Fibroblast of villous mesenchyme (primary cell): ENCODE measurements around the gene DCLK1. TPM values are rescaled to one million over a fixed set of nuclear protein-coding genes. Genes with fewer than 3 reads are reported as not detected.

Experiments
- DNase-seq: peaks from one replicate; pipeline ENCODE4 v3.0.0-alpha.2; 2010; ENCODE audit warnings: low read depth
- H3K4me3 ChIP-seq: 2 replicates; pipeline ENCODE4 v1.5.1; 2011; ENCODE audit warnings: low read depth, mild to moderate bottlenecking, low read length
- total RNA-seq: library from RNA; depleted of rRNA; stranded (reverse); fragments of >200 nt; gene quantifications from 2 replicates; pipeline ENCODE4 v1.2.3, GENCODE V29; 2012
- TF ChIP-seq, protein P1 (sequence below): IDR thresholded peaks from 2 replicates; pipeline ENCODE4 v1.5.1; 2012; ENCODE audit warnings: low read depth, mild to moderate bottlenecking, low read length; ENCODE audit not compliant: insufficient read depth

DCLK1 gene
- total RNA-seq, 1 donor: 0.86 TPM

DNA sequence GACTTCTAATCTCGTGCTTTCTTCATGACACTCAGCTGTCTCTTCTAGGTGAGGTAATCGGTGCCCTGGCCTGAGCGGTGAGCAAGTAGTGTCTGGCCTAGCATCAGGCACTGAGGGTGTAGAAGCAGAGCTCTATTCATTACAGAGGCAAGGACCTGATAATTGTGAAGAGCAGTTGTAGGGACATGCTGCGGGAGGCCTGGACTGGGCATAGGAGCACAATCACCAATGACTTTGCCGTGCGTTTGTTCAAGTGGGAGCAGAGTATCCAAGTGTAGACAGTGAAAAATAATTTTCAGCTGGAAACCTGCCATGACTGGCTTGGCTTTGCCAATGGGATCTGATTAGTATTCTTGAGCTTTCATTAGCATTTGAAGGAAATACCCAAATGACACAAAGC lies 32.1 kb upstream of the DCLK1 start:
- H3K4me3 ChIP-seq: no peak overlapping the region
- TF ChIP-seq, protein P1, sequence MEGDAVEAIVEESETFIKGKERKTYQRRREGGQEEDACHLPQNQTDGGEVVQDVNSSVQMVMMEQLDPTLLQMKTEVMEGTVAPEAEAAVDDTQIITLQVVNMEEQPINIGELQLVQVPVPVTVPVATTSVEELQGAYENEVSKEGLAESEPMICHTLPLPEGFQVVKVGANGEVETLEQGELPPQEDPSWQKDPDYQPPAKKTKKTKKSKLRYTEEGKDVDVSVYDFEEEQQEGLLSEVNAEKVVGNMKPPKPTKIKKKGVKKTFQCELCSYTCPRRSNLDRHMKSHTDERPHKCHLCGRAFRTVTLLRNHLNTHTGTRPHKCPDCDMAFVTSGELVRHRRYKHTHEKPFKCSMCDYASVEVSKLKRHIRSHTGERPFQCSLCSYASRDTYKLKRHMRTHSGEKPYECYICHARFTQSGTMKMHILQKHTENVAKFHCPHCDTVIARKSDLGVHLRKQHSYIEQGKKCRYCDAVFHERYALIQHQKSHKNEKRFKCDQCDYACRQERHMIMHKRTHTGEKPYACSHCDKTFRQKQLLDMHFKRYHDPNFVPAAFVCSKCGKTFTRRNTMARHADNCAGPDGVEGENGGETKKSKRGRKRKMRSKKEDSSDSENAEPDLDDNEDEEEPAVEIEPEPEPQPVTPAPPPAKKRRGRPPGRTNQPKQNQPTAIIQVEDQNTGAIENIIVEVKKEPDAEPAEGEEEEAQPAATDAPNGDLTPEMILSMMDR: no peak
- no peak for DNase-seq

DNA sequence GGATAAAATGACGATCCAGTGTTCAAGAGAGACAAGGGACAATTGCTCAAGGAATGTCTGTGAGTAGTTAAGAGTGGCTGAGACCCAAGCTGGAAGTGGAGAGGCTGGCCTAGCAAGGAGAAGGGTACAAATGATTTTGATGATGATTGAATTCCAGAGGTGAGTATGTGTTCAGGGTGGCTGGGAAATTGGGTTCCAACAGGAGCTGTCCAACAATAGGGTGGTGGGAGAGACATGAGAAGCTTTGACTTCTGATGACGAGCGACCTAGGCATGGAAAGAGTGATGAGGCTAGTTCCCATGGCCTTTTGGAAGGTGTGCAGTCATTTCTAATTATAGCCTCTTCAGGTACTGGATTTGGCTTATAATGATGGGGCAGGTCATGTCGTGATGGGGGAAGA lies 29.1 kb upstream of the DCLK1 start:
- TF ChIP-seq, protein P1: no peak
- H3K4me3 ChIP-seq: no peak overlapping the region
- no peak for DNase-seq

DNA sequence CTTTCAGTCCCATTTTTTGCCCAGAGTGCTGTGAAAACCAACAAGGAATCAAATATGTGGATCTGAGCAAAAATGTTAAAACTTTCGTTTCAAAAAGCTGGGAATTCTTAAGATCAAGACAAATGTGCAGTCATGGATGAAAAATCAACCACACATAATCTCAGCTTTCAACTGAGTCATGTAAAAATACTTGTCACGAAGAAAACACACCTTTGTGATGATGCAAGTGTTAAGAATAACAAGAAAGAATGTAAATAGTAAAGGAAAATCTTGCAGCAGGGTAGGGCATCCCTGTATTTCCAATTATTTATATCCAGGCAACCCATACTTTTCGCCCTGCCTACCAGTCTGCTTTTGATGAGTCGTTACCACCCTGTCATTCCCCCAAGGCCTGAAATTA lies 27.4 kb upstream of the DCLK1 start:
- no peak for DNase-seq
- TF ChIP-seq, protein P1: no peak
- H3K4me3 ChIP-seq: no peak overlapping the region

DNA sequence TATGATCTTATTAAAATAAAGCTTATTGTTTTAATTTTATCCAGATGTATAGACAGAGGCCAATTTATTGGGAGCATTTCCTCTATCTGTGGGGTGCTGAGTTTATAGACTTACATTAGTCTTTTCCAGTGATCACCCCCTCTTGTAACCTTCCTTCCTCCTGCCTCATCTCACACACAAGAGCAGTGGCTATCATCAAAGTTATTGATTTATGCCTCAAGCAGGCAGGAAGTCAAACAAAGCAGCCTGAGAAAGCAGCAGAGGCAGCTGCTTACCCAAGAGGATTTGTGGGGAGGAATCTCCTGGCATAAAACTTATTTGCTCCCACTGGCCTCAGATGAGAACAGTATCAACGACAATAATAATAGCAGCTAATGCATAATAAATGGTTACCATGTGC lies 26.3 kb upstream of the DCLK1 start:
- TF ChIP-seq, protein P1: no peak
- no peak for DNase-seq
- H3K4me3 ChIP-seq: no peak overlapping the region

DNA sequence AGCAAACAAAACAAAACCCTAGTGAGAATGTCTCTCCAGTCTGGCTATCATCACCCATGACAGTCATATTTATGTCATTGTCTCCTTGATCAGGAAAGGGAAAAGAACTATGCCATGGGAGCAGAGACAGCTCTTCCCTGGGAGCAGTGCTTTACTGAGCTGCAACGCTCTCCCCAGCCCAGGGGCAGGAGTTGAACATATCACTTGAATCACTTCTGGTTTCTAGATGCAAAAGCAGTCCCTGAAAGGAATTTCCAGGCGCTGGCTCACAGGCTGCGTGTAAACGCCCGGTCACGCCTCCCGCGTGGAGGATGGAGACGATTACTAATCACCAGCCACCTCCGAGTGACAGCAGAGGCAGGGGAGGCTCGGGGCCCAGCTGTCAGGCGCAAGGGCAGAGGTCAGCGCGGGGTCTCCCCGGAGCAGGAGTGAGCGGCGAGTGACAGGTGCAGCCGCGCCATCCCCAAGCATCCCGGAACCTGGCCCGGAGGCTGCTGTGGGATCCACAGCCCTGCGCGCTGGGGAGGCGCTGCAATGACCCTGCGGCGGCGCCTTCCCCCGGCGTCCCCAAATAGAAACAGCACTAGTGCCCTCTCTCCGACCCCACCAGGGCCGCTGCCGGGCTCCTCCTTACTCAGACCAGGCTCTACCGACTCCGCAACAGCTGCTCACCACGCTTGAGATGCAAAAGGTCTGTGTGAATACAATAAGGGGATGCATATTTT lies 23.5 kb upstream of the DCLK1 start:
- TF ChIP-seq, protein P1: no peak
- no peak overlapping the region for H3K4me3 ChIP-seq
- no peak for DNase-seq

DNA sequence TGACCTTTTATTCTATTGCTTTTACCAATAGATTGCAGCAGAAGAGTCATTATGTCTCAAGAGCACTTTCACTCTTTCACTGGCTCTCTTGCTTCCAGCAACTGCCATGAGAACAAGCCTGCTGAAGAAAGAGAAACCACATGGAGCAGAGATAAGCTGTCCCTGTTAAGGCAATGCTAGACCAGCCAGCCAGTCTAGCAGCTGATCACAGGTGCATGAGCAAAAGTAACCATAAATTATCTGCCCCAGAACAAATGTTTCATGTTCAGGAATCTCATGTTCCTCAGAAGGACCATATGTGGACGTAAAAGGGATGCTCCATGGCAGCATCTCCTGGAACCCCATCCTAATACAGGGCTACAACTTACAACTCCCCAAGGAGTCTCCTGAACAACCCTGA lies 20.4 kb upstream of the DCLK1 start:
- TF ChIP-seq, protein P1: no peak
- no peak overlapping the region for H3K4me3 ChIP-seq
- no peak for DNase-seq

DNA sequence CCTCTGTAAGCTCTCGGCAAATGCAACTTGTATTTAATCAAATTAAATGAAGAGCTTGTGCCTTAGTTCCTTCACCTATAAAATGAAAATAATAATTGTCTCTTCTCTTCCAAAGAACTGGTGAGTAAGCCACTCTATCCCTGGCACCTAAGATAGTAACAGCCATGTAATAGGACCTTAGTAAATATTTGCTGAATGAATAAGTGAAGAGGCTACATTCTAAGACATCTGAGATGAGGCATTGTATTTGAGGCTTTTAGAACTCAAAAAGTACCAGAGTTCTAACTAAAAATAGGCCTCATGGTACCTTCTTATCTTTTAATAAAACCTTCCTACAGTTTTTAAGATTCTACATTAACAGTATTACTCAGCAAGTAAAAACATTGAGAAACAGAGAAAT lies 17.3 kb upstream of the DCLK1 start:
- TF ChIP-seq, protein P1: no peak
- no peak for DNase-seq
- no peak overlapping the region for H3K4me3 ChIP-seq
